ENCODE results near the gene TCF7L1.

Gene TCF7L1

DNA sequence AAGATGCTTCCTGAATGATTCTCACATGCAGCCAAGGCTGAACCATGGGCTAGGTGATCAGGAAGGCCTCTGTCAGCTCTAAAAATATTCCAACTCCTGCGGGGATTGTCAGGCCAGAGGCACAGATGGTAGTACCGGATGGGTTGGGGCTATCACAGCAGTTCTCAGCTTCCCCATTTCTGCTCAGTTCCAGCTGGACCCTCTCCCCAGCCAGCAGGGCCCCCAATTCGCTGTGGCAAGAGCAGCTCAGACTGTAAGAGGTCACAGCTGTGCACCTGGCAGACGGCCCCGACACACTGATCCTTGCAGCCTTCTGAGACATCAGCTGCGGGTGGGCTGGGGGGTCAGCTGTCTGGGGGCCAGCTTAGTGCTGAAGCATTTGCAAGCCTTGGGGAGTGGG is 43.6 kb upstream of the TCF7L1 start:
- Histone ChIP-seq H3K79me2 (ENCODE audit: low read length) (no peaks in the 10 kb centered on the region), H3K9me3 (ENCODE audit: insufficient read depth, low read length) (no peaks in the 10 kb centered on the region), H3K27me3 (ENCODE audit: low read depth, low read length) (peaks cover 4% of the 10 kb centered on the region; the same call in 1 of the 2 replicates), H2AFZ (ENCODE audit: low read depth, low read length) (no peak overlapping the region), H3K4me1 (ENCODE audit: low read length) (no peaks in the 10 kb centered on the region), H3K27ac (ENCODE audit: low read length) (no peak overlapping the region), H3K4me2 (ENCODE audit: low read length) (no peak overlapping the region), H3K36me3 (replicated peaks; ENCODE audit: low read depth, low read length) (no peaks in the 10 kb centered on the region), H4K20me1 (ENCODE audit: insufficient read depth, low read length) (no peaks in the 10 kb centered on the region), H3K4me3 (ENCODE audit: low read length) (no peak overlapping the region), H3K9ac (ENCODE audit: low read length) (no peak overlapping the region)
- TF ChIP-seq, protein P1, sequence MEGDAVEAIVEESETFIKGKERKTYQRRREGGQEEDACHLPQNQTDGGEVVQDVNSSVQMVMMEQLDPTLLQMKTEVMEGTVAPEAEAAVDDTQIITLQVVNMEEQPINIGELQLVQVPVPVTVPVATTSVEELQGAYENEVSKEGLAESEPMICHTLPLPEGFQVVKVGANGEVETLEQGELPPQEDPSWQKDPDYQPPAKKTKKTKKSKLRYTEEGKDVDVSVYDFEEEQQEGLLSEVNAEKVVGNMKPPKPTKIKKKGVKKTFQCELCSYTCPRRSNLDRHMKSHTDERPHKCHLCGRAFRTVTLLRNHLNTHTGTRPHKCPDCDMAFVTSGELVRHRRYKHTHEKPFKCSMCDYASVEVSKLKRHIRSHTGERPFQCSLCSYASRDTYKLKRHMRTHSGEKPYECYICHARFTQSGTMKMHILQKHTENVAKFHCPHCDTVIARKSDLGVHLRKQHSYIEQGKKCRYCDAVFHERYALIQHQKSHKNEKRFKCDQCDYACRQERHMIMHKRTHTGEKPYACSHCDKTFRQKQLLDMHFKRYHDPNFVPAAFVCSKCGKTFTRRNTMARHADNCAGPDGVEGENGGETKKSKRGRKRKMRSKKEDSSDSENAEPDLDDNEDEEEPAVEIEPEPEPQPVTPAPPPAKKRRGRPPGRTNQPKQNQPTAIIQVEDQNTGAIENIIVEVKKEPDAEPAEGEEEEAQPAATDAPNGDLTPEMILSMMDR (IDR thresholded peaks at IDR 0.05; ENCODE audit: low read depth, low read length): no peak
- no peak for TF ChIP-seq EZH2phosphoT487 (IDR thresholded peaks at IDR 0.05; ENCODE audit: low read depth)

DNA sequence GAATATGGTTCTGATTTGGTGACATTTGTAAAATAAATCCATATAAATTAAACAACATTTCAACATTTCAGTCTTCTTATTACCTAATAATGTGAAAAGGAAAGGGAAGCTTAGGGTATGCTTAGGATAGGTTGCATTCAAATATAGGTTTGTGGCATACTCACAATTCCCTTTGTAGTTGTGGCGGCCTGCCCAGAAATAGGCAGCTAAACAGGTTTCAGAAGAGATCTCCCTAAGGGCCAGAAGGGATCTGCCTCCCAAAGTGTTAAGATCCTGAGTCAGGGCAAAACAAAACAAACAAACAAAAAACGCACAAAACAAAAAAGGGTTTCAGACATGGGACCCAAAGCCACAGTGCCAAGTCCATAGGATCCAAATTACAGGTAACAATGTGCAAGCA is 41.4 kb upstream of the TCF7L1 start:
- Histone ChIP-seq H3K27me3 (ENCODE audit: low read depth, low read length) (no peaks in the 10 kb centered on the region), H3K4me2 (ENCODE audit: low read length) (no peak overlapping the region), H3K4me1 (ENCODE audit: low read length) (no peaks in the 10 kb centered on the region; the same call in 1 of the 2 replicates), H3K36me3 (replicated peaks; ENCODE audit: low read depth, low read length) (no peaks in the 10 kb centered on the region), H3K79me2 (ENCODE audit: low read length) (no peaks in the 10 kb centered on the region), H3K4me3 (ENCODE audit: low read length) (no peak overlapping the region), H3K9me3 (ENCODE audit: insufficient read depth, low read length) (no peaks in the 10 kb centered on the region), H3K9ac (ENCODE audit: low read length) (no peak overlapping the region), H4K20me1 (ENCODE audit: insufficient read depth, low read length) (no peaks in the 10 kb centered on the region), H3K27ac (ENCODE audit: low read length) (no peak overlapping the region), H2AFZ (ENCODE audit: low read depth, low read length) (no peak overlapping the region)
- no peak for TF ChIP-seq EZH2phosphoT487 (IDR thresholded peaks at IDR 0.05; ENCODE audit: low read depth)
- TF ChIP-seq, protein P1 (IDR thresholded peaks at IDR 0.05; ENCODE audit: low read depth, low read length): no peak

DNA sequence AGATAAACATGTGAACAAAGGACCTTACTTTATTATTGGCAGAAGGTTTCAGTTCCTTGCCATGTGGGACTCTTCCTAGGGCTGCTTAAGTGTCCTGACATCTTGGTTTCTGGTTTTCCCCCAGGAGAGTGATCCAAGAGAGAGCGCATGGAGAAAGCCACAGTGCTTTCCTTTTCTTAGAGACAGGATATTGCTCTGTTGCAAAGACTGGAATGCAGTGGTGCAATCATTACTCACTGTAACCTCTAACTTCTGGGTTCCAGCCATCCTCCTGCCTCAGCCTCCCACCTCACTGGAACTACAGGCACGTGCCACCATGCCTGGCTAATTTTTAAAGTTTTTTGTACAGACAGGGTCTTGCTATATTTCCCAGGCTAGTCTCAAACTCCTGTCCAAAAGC is 38.1 kb upstream of the TCF7L1 start:
- H3K4me2 ChIP-seq (ENCODE audit: low read length): no peak overlapping the region
- no peaks in the 10 kb centered on the region; the same call in 1 of the 2 replicates for H3K4me1 ChIP-seq (ENCODE audit: low read length)
- no peaks in the 10 kb centered on the region for H3K9me3 ChIP-seq (ENCODE audit: insufficient read depth, low read length)
- H3K27ac ChIP-seq (ENCODE audit: low read length): no peak overlapping the region
- no peak for TF ChIP-seq EZH2phosphoT487 (IDR thresholded peaks at IDR 0.05; ENCODE audit: low read depth)
- TF ChIP-seq, protein P1 (IDR thresholded peaks at IDR 0.05; ENCODE audit: low read depth, low read length): no peak
- H2AFZ ChIP-seq (ENCODE audit: low read depth, low read length): no peak overlapping the region
- no peak overlapping the region for H3K4me3 ChIP-seq (ENCODE audit: low read length)
- no peaks in the 10 kb centered on the region for H4K20me1 ChIP-seq (ENCODE audit: insufficient read depth, low read length)
- H3K36me3 ChIP-seq (replicated peaks; ENCODE audit: low read depth, low read length): no peaks in the 10 kb centered on the region
- no peak overlapping the region for H3K9ac ChIP-seq (ENCODE audit: low read length)
- H3K27me3 ChIP-seq (ENCODE audit: low read depth, low read length): no peaks in the 10 kb centered on the region
- H3K79me2 ChIP-seq (ENCODE audit: low read length): no peaks in the 10 kb centered on the region

DNA sequence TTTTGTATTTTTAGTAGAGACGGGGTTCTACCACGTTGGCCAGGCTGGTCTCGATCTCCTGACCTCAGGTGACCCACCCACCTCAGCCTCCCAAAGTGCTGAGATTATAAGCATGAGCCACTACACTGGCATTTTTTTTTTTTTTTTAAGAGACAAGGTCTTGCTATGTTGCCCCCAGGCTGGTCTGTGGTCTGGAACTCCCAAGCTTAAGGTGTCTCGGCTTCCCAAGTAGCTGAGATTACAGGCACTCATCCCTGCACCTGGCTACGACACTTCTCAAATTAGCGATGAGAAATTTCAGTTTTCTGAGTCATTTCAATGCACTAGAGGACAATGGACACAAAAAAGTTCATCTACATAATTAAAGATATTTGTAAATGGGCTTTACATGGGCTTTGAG is 36.6 kb upstream of the TCF7L1 start:
- H3K4me3 ChIP-seq (ENCODE audit: low read length): no peak overlapping the region
- no peaks in the 10 kb centered on the region for H3K79me2 ChIP-seq (ENCODE audit: low read length)
- TF ChIP-seq, protein P1 (IDR thresholded peaks at IDR 0.05; ENCODE audit: low read depth, low read length): no peak
- TF ChIP-seq EZH2phosphoT487 (IDR thresholded peaks at IDR 0.05; ENCODE audit: low read depth): no peak
- no peaks in the 10 kb centered on the region for H4K20me1 ChIP-seq (ENCODE audit: insufficient read depth, low read length)
- no peak overlapping the region for H3K4me2 ChIP-seq (ENCODE audit: low read length)
- no peaks in the 10 kb centered on the region for H3K27me3 ChIP-seq (ENCODE audit: low read depth, low read length)
- H3K4me1 ChIP-seq (ENCODE audit: low read length): peaks cover 12% of the 10 kb centered on the region
- H3K9me3 ChIP-seq (ENCODE audit: insufficient read depth, low read length): no peaks in the 10 kb centered on the region
- H3K9ac ChIP-seq (ENCODE audit: low read length): no peak overlapping the region
- no peaks in the 10 kb centered on the region for H3K36me3 ChIP-seq (replicated peaks; ENCODE audit: low read depth, low read length)
- H3K27ac ChIP-seq (ENCODE audit: low read length): no peak overlapping the region
- no peak overlapping the region for H2AFZ ChIP-seq (ENCODE audit: low read depth, low read length)
